HG03064 (cell line): ENCODE data around the gene CASTOR1.

ENCODE experiments used
- ATAC-seq: cut with Tn5 transposase; IDR thresholded peaks from one replicate; pipeline ENCODE4 v1.9.1; 2021; ENCODE audit warnings: low read depth; ENCODE audit not compliant: unreplicated experiment

Gene CASTOR1

DNA sequence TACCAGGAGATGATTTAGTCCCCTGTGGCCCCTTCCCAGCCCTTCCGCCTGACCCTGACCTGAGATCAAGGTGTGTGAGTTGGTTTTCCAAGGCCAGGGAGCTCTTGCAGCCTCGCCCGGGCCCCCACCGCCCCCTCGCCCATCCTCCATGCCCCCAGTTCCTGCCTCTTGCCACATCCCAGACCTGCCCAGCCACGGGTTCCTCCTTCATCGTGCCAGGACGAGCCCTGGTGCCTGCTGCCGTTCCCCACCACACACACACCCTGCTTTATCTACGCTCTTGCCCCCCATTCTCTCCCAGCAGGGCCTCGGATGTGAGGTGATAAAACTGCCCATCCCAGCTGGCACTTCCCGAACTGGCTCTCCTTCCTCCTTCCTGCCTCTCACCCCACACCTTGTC, 41.3 kb downstream of the CASTOR1 start:
- no peak for ATAC-seq

GRCh38 chr22:30247561-30247960, 41.7 kb downstream of the CASTOR1 start:
- ATAC-seq: no peak

DNA sequence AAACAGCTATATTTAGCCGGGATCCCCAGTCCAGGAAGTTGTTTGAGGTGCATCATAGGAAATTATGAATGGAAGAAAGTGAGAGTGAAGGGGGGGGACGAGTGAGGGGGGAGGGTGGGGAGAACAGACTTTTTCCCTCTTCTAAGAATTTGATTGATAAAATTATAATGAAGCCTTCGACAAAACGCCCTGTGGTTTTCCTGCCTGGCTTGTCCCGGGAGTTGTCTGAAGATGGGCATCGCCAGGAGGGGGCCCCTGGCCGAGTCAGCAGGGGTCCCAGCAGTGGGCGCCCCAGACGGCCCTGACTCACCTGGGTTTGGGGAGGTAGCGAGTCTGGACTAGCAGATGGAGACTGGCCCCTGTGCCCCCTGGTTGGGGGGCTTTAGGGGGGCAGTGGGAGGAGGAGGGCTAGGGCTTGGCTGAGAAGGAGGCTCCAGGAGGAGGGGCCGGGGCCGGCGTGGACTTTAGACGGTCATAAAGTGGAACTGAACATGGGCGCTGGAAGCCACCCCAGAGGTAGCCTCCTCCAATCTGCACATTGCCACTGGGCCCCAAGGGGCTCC, 42.4 kb downstream of the CASTOR1 start:
- no peak for ATAC-seq

- no peak for ATAC-seq
These were observed 43.1 kb downstream of the CASTOR1 start, which contains the start of gene LIF for GRCh38 chr22:30245985-30246813. Gene LIF (minus strand): TSS chr22:30246759. CDS start chr22:30246695, 64 bp downstream.

DNA sequence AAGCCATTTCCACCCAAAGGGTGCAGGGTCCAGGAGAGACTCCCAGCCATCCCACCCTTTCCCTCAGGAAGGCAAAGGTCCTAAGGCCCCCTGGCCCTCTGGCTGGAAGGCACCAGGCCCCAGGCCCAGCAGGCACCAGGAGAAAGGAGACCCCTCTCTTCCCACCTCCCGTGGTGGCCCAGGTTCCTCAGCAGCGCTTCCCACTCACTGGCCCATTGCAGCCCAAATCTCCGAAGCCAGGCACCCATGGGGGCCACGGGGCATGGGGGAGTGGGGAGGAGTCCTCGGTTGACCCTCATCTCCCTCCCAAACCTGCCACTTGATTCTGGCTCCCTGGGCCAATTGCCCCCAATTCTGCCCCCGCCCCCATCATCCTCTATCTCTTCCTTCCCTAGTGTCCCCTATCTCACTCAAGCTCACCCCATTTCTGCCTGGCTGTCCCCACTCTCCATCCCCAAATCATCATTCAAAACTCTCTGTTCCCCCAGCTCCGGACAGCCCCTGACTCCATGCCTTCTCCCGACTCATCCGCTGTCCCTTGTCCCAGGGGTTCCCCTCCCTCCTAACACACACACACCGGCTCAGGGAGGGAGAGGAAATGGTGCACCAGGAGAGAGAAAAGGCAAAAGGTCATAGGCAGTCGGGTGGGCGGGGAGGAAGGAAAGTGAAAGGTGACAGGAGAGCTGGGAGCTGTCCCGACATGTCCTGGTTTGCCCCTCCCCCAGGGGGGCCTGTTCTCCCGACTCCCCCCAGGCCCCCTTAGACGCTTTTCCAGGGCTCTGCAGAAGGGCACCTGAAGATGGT, 43.9 kb downstream of the CASTOR1 start:
- no peak for ATAC-seq

DNA sequence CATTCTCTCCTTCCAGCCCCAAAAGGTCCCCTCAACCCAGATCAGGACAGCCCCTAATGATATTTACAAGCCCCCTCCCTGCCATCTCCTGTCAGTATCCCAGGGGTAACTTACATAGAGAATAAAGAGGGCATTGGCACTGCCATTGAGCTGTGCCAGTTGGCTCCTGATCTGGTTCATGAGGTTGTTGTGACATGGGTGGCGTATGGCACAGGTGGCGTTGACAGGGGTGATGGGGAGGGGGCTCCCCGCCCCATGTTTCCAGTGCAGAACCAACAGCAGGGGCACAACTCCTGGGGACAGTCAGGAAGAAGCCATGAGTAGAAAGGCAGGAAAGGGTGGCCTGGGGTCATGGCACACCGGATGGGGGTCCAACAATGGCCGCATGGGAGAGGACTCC, 44.7 kb downstream of the CASTOR1 start:
- ATAC-seq: no peak

GRCh38 chr22:30244066-30244465, 45.2 kb downstream of the CASTOR1 start:
- ATAC-seq: no peak

GRCh38 chr22:30243661-30244060, 45.6 kb downstream of the CASTOR1 start:
- ATAC-seq: no peak

DNA sequence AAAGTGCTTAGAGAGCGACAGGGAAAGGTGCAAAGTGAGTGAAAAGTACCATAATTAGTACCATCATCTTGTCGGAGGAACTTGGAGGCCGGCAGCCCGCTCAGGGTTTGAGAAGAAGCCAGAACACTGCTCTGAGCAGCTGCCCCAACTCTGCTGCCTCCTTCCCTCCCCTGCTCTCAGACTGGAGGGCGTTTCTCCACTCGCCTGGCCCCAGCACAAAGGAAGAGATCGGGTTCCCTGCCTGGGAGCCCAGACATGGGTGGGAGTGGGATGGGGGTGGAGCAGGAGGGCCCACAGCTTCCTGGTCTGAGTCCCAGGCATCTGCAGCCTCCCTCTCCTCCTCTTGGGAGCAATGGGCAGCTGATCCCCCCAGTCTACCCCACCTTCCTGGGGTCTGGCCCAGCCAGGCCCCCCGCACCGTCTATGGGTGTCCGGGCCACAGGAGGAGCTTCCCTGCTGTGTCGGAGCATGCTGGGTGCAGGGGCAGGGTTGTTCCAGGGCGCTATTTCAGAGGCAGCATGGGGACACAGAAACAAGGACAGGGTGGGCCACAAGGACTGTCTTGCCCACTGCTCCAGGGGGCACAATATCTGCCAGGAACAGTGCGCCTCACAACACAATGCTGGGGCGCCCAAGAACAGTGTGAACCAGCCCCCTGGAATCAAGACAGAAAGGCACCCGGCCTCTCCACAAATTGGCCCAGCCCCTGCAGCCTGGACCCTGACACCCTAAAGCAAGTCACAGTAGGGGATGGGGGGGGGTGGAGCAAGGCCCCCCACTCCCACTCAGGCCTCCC, 47.5 kb downstream of the CASTOR1 start:
- no peak for ATAC-seq

DNA sequence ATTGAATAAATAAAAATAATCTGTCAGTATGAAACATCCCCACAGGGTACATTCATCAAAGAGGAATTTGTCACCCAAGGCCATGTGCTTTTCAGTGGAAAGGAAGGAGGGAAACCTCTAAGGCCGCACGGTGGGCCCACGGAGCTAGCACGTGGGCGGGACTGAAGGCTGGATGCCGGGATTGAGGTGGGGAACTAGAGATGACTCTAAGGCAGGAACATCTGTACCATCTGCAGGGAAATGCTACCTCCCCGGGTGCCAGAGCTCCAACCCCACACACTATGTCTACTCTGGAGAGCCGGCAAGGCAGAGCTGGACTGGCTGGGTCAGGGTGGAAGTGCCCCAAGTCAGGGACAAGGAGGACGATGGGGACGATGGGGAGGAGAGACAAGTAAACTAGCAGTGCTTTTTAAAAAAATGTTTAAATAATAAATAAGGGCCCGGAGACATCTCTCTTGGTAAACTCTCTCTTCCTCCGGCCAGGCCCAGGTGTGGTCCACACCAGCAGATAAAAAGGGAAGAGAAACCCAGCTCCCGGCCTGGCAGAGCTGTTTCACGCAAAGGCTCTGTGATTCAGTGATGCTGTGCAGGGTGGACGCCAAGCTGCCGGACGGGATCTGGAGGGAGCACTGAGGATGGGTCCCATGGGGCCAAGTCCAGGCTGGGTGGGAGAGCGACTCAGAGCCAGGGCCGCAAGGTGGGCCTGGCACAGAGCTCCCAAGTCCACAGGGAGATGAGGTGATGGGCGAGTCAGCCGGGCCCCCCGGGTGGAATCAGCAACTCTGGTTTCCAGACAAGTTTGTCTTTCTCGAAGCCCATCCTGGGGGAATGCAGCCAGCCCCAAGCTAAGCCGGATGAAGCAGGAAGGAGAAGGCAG, 48.5 kb downstream of the CASTOR1 start:
- no peak for ATAC-seq

GRCh38 chr22:30239488-30240405, 49.6 kb downstream of the CASTOR1 start:
- no peak for ATAC-seq

DNA sequence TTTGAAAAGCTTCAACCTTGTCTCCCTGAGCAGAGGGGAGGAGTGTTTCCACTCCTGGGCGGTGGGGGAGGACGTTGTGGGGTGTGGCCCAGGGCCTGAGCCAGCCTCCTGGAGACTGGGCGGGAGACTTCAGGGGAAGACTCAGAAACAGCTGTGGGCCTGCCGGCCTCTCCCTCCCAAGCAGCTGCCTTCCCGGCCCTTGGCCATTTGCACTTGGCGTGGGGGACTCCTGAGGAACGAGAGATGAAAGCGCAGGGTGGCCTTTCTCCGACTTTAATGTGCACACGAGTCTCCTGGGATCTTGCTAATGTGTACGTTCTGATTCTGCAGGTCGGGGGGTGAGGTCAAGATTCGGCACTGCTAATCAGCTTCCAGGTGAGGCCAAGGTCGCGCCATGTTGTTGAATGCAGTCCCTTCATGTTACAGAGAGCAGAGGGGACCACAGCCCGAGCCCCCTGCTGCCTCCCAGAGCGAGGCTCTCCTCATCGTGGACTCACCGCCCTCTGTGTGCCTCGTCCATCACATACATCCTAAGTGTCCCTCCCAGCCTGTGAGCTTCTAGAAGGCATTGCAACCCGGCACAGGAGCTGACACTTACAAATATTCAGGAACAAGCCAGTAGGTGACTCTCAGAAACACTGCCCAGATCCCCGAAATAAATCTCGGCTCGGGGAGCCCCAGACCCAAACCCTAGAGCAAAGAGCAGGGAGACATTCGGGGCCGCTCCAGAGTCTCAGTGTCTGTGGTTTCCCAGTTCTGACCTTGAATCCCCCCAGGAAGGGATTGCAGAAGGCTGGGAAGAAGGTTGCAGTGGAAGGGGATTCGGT, 50.4 kb downstream of the CASTOR1 start:
- no peak for ATAC-seq

DNA sequence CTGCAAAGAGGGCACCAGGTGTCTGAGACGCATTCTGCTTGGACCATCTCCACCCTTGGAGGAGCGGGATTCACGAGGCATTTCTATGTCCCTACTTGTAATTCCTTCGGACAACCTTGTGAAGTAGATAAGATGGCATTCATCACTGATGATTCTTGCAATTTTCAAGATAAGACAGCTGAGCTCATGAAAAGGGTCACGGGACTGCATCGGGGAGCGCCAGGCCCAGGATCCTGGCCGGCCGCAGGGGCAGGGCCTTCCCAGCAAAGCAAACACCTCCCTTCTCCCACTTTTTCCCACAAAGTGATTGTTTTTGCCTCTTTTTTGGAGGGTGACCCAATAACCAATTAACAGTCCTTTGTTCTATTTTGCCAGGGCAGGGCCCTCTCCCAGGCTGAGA, 51.2 kb downstream of the CASTOR1 start:
- ATAC-seq: no peak

DNA sequence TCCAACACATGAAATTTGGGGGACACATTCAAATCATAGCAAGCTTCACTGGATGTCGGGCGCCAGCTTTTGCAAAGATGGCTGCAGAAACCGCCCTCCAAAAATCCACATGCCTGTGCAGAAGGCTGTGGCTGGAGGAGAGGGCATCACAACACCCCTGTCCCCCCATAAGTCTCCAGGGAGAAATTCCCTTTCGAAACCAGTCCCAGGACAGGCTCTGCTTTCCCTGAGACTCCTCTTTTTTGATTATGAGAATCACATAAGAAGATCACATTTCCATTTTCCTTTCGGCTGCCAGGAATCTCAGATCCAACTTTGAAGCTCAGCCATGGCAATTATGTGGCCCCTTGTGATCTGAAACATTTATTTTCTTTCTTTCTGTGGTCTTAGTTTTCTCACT, 52.4 kb downstream of the CASTOR1 start:
- ATAC-seq: no peak

DNA sequence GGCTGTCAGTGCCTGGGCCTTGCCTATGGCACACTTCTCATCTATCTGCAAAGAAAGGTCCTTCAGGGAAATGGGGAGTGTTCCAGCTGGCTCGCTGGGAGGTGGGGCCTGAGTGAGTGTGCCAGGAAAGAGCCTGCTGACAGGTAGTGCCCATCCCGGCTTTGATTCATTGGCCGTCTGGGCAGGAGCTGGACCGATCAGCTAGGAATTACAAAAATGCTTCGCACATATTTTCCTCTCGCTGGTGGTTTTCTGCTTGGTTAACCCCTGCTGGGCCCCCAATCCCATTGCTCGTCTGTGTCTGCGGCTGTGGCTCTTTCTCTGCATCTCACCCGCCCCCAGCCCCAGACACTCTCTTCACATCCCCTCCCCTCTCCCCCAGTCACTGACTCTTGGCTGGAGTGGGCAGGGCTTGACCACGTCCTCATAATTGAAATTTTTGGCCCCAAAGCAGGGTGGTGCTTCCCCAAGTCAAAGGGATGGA, 53.6 kb downstream of the CASTOR1 start:
- no peak for ATAC-seq
